Motor neuron (in vitro differentiated cells): ENCODE data around the gene ABCG4. TPM values are rescaled to one million over a fixed set of nuclear protein-coding genes. Genes with fewer than 3 reads are reported as not detected.
"Not testable (repeated sequence)": the region's sequence is repeated elsewhere in the genome, so short reads cannot be mapped to it uniquely, and the experiment has no call there.

Source experiments
- ATAC-seq, 8 experiments: fragments of 200-7000 bp; cut with Tn5 transposase; replicated peaks in 6 of 8; 2 replicates each; pipeline ENCODE4 v1.8.0; 2021; ENCODE audit warnings: mild to moderate bottlenecking in 8 of 8, moderate library complexity in 8 of 8
- H3K27ac ChIP-seq, 2 donors: fragments of 250-450 bp; sonication (Bioruptor Pico); 2 replicates each; pipeline ENCODE4 v1.9.0; 2021; ENCODE audit warnings: antibody characterized with exemption in 2 of 2, mild to moderate bottlenecking in 2 of 2, moderate library complexity in 1 of 2
- H3K4me1 ChIP-seq, 2 donors: fragments of 250-450 bp; sonication (Bioruptor Pico); replicated peaks in 1 of 2; 2 replicates each; pipeline ENCODE4 v1.6.1; 2021; ENCODE audit warnings: antibody characterized with exemption in 2 of 2, mild to moderate bottlenecking in 2 of 2, moderate library complexity in 1 of 2
- H3K4me3 ChIP-seq, 5 donors: fragments of 250-450 bp; sonication (Bioruptor Pico); 2 replicates each; pipeline ENCODE4 v1.9.0; 2021; ENCODE audit warnings: antibody characterized with exemption in 5 of 5, mild to moderate bottlenecking in 5 of 5, moderate library complexity in 4 of 5
- WGBS, 10 experiments: fragments of 450-650 bp; shearing (Covaris generic); methylation state at CpG; one replicate each; pipeline ENCODE4 v1.0.0; 2022; 5-methylcytosine and 5-hydroxymethylcytosine counted together
- in situ Hi-C, 9 experiments: fragments of 400-800 bp; cut with MboI; loops; one replicate each; pipeline ENCODE4 v1.15.0; 2021; ENCODE audit warnings: low sequenced_read_pairs in 9 of 9, low pct_unique_long_range_greater_than_20kb in 2 of 9; ENCODE audit not compliant: unreplicated experiment in 9 of 9
- total RNA-seq, 8 experiments: library from RNA; unstranded; fragments of 300-600 nt; gene quantifications; 2 replicates each; pipeline versions ENCODE4 v1.2.3 to v1.2.4, GENCODE V29; 2022

Gene ABCG4
- total RNA-seq, 8 experiments from 2014 or later, result 0.36 to 3.3 (median 1.6) TPM

- peaks cover 0 to 1% of the 10 kb centered on the region in 2 donors for H3K4me1 ChIP-seq
- in situ Hi-C loops, result no loop called here
- no peak overlapping the region for H3K4me3 ChIP-seq
- 0 to 100% (median 80%) methylated on average over 1 to 4 of the region's 6 CpGs; no CpG with 5 or more reads in 5 of the 10 experiments for WGBS, 10 experiments
- no peak overlapping the region for H3K27ac ChIP-seq
- ATAC-seq, result peak in 1 of 8 experiments; percentile 37
These were observed 32.2 kb downstream of the ABCG4 start for GRCh38 chr11:119180729-119181676.

GRCh38 chr11:119181677-119182412 lies 33.0 kb downstream of the ABCG4 start:
- ATAC-seq, result no peak
- 80 to 100% (median 100%) methylated on average over 1 to 4 of the region's 17 CpGs; no CpG with 5 or more reads in 3 of the 10 experiments for WGBS, 10 experiments
- in situ Hi-C loops, result no loop called here
- peaks cover 0 to 5% of the 10 kb centered on the region in 2 donors for H3K4me1 ChIP-seq
- no peak overlapping the region for H3K27ac ChIP-seq
- H3K4me3 ChIP-seq, result no peak overlapping the region

GRCh38 chr11:119184399-119184798 lies 35.5 kb downstream of the ABCG4 start:
- H3K4me3 ChIP-seq, ATAC-seq, H3K4me1 ChIP-seq, H3K27ac ChIP-seq, in situ Hi-C loops: not testable (repeated sequence)
- 40 to 83% (median 59%) methylated on average over 2 to 6 of the region's 9 CpGs; no CpG with 5 or more reads in 3 of the 10 experiments for WGBS, 10 experiments

GRCh38 chr11:119185981-119186634 lies 37.3 kb downstream of the ABCG4 start:
- no peak overlapping the region for H3K27ac ChIP-seq
- no peak overlapping the region for H3K4me3 ChIP-seq
- WGBS, 10 experiments, result 0 to 67% (median 52%) methylated on average over 1 to 9 of the region's 15 CpGs; no CpG with 5 or more reads in 5 of the 10 experiments
- peaks cover 0 to 5% of the 10 kb centered on the region in 2 donors for H3K4me1 ChIP-seq
- peak in 4 of 8 experiments; percentile 8 to 78 (median 32) for ATAC-seq
- in situ Hi-C loops, result no loop called here

GRCh38 chr11:119187123-119187892 lies 38.5 kb downstream of the ABCG4 start:
- WGBS, 10 experiments, result 20 to 97% (median 88%) methylated on average over 1 to 10 of the region's 21 CpGs; no CpG with 5 or more reads in 3 of the 10 experiments
- no peak for ATAC-seq
- peaks cover 0 to 5% of the 10 kb centered on the region in 2 donors for H3K4me1 ChIP-seq
- no peak overlapping the region for H3K4me3 ChIP-seq
- in situ Hi-C loops, result no loop called here
- no peak overlapping the region for H3K27ac ChIP-seq

- in situ Hi-C loops, result no loop called here
- Histone ChIP-seq H3K4me3 (no peak overlapping the region), H3K4me1 (peaks cover 0 to 5% of the 10 kb centered on the region in 2 donors), H3K27ac (no peak overlapping the region)
- WGBS, 10 experiments, result no CpG with 5 or more reads among the region's 11 CpGs
- ATAC-seq, result no peak
These were observed 39.2 kb downstream of the ABCG4 start for GRCh38 chr11:119188067-119188466.

- in situ Hi-C loops, result no loop called here
- H3K4me1 ChIP-seq, result peaks cover 0 to 5% of the 10 kb centered on the region in 2 donors
- H3K27ac ChIP-seq, result no peak overlapping the region
- 38 to 80% (median 54%) methylated on average over 1 to 4 of the region's 8 CpGs; no CpG with 5 or more reads in 6 of the 10 experiments for WGBS, 10 experiments
- H3K4me3 ChIP-seq, result no peak overlapping the region
- ATAC-seq, result no peak
These were observed 40.0 kb downstream of the ABCG4 start for GRCh38 chr11:119188887-119189286.

- in situ Hi-C loops, result no loop called here
- Histone ChIP-seq H3K4me3 (no peak overlapping the region), H3K4me1 (peaks cover 0 to 5% of the 10 kb centered on the region in 2 donors), H3K27ac (no peak overlapping the region)
- 0 to 60% (median 38%) methylated on average over 1 to 2 of the region's 4 CpGs; no CpG with 5 or more reads in 6 of the 10 experiments for WGBS, 10 experiments
- ATAC-seq, result no peak
These were observed 40.5 kb downstream of the ABCG4 start for GRCh38 chr11:119189393-119189792.

- no peak for ATAC-seq
- peaks cover 0 to 5% of the 10 kb centered on the region in 2 donors for H3K4me1 ChIP-seq
- no peak overlapping the region for H3K4me3 ChIP-seq
- no peak overlapping the region for H3K27ac ChIP-seq
- in situ Hi-C loops, result no loop called here
- WGBS, 10 experiments, result 60 to 100% methylated on average over 2 of the region's 9 CpGs; no CpG with 5 or more reads in 8 of the 10 experiments
These were observed 41.7 kb downstream of the ABCG4 start for GRCh38 chr11:119190531-119190930.

GRCh38 chr11:119191265-119191664 lies 42.4 kb downstream of the ABCG4 start:
- H3K4me1 ChIP-seq, ATAC-seq, H3K4me3 ChIP-seq, H3K27ac ChIP-seq, in situ Hi-C loops: not testable (repeated sequence)
- 68 to 100% (median 83%) methylated on average over 1 to 11 of the region's 14 CpGs; no CpG with 5 or more reads in 5 of the 10 experiments for WGBS, 10 experiments

- in situ Hi-C loops, result no loop called here
- 89 to 100% (median 96%) methylated on average over 2 to 3 of the region's 3 CpGs; no CpG with 5 or more reads in 2 of the 10 experiments for WGBS, 10 experiments
- no peak for ATAC-seq
- H3K4me3 ChIP-seq, result no peak overlapping the region
- H3K27ac ChIP-seq, result no peak overlapping the region
- H3K4me1 ChIP-seq, result no peaks in the 10 kb centered on the region
These were observed 43.3 kb downstream of the ABCG4 start for GRCh38 chr11:119192111-119192510.

- no peak overlapping the region for H3K27ac ChIP-seq
- in situ Hi-C loops, result no loop called here
- no peaks in the 10 kb centered on the region for H3K4me1 ChIP-seq
- ATAC-seq, result no peak
- WGBS, 10 experiments, result 33 to 88% (median 80%) methylated on average over 1 to 3 of the region's 5 CpGs; no CpG with 5 or more reads in 5 of the 10 experiments
- no peak overlapping the region for H3K4me3 ChIP-seq
These were observed 44.1 kb downstream of the ABCG4 start for GRCh38 chr11:119193001-119193400.
